Upper lobe of right lung (tissue), 1 donor: ENCODE results near the gene ADCY6. TPM values are rescaled to one million over a fixed set of nuclear protein-coding genes. Genes with fewer than 3 reads are reported as not detected.

Source experiments
- ATAC-seq: fragments of 200-7000 bp; cut with Tn5 transposase; one replicate; pipeline ENCODE4 v1.9.1; 2020; ENCODE audit warnings: mild to moderate bottlenecking, moderate library complexity
- DNase-seq: peaks from one replicate; pipeline ENCODE4 v3.0.0-alpha.2; 2020
- H3K27ac ChIP-seq: fragments of 200-600 bp; one replicate; pipeline ENCODE4 v1.8.0; 2022
- H3K27me3 ChIP-seq: fragments of 200-600 bp; one replicate; pipeline ENCODE4 v1.8.0; 2022; ENCODE audit warnings: mild to moderate bottlenecking
- H3K36me3 ChIP-seq: fragments of 200-600 bp; one replicate; pipeline ENCODE4 v1.8.0; 2022
- H3K4me1 ChIP-seq: fragments of 200-600 bp; one replicate; pipeline ENCODE4 v1.8.0; 2022
- H3K4me3 ChIP-seq: fragments of 200-600 bp; one replicate; pipeline ENCODE4 v1.8.0; 2022; ENCODE audit warnings: mild to moderate bottlenecking
- H3K9me3 ChIP-seq: fragments of 200-600 bp; one replicate; pipeline ENCODE4 v1.8.0; 2022
- CTCF ChIP-seq: fragments of 200-600 bp; IDR thresholded peaks from one replicate; pipeline ENCODE4 v1.8.0; 2022; ENCODE audit warnings: antibody characterized with exemption
- intact Hi-C: fragments of 100-400 bp; cut with DNase I; formaldehyde crosslinking; loops from one replicate; pipeline ENCODE4 v1.11.0; 2022
- total RNA-seq: library from RNA; stranded (reverse); fragmentation: NEBNext Ultra II Directional; extraction: Animal tissue kit (Norgen Biotek cat#: 25700); gene quantifications from one replicate; pipeline ENCODE4 v1.2.1, GENCODE V29; 2021
- donor health status: DM: no; HTN: yes; CAD: no; lungs with severe emphysema.

The ADCY6 gene
- total RNA-seq, 1 donor from 2014 or later = 42.9 TPM

DNA sequence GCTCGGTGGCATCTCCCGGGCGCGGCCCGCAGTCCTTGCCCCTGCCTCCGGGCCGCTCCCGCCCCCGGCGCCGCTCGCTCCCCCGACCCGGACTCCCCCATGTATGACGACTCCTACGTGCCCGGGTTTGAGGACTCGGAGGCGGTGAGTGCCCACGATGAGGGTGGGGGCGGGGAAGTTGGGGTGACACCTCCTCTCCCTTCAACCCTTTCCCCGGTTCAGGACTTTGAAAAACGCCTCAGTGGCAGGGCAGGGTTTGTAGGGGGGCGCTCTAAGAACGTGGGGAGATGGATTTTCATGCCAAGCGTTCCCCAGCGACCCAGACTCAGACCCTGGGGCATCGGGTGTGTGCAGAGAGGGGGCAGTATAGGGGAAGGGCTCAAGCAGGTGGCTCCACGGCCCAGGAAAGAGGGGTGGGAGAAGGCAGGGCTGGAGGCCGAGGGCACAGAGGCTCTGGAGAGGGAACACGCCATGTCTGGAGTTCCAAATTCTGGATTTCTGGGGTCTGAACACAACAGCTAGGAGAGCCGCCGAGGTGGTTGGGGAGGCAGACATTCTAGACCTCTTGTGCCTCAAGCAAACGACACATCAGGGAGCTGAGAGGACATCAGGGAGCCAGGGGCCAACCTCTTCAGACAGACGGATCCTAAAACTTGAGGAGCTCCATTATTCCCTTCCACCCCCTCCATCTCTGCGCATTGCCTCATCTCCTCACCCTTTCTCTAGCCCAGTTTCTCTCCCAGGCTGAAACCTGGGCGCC lies 30.1 kb upstream of the ADCY6 start:
- H3K4me1 ChIP-seq = peaks cover 18% of the 10 kb centered on the region
- intact Hi-C loops = no loop called here
- no peak for ATAC-seq
- no peaks in the 10 kb centered on the region for H3K9me3 ChIP-seq
- DNase-seq = peak; percentile 72
- H3K27ac ChIP-seq = no peak overlapping the region
- no peaks in the 10 kb centered on the region for H3K27me3 ChIP-seq
- H3K36me3 ChIP-seq = no peaks in the 10 kb centered on the region
- peak overlapping the region; percentile 70 for H3K4me3 ChIP-seq
- TF ChIP-seq CTCF = peak; percentile 19

DNA sequence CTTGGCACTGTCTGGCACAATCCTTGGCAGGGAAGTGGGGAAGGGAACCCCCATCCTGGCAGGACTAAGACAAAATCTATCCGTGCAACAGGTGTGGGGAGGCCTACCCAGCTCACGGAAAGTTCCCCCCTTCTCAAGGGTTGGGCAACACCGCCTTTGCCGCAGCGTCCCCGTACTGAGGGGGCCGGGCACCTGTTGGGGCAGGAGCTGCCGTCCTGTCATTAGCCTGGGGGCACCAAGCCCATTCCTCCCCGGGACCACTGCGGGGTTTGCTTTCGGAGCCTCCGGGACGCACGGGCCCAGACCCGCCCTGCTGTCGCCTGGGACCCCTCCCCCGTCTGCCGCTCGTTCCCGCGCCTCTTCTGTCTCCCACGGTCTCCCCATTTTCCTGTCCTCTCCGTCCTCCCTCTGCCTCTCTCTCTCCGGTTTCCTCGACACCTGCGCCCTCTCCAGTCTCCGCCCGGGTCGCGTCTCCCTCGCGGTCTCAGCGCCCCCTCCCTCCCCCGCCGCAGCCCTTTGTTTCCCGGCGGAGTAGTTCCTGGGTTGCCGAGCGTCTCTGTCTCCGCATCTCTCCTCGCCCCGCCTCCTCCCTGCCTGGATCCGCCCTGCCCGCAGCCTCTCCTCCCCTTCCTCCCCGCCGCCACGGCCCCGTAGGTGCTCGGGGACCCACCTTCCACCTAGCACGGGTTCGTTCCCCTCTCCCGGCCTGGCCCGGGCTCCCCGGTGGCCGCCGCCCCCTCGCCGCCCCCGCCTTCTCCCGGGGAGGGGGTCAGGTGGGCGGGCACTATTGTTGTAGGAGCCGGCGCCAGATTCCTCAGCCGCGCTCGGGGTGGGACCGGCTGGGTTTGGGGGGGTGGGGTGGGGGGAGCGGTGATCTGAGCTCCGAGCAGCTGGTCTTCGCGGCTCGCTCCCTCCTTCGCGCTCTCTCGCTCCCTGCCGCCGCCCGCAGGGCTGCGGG lies 29.3 kb upstream of the ADCY6 start, which contains the start of gene CACNB3:
Gene CACNB3, plus strand, starts transcription at position 624 of the 958 bp plus-strand sequence. CDS start 434 bp downstream, outside the sequence.
- no peak within 1 kb of the TSS for H3K27ac ChIP-seq

GRCh38 chr12:48816143-48816854 lies 27.4 kb upstream of the ADCY6 start:
- no peaks in the 10 kb centered on the region for H3K9me3 ChIP-seq
- H3K27ac ChIP-seq = peak overlapping the region; percentile 87
- peak overlapping the region; percentile 94 for H3K4me3 ChIP-seq
- H3K27me3 ChIP-seq = no peaks in the 10 kb centered on the region
- ATAC-seq = no peak
- no peak for DNase-seq
- H3K4me1 ChIP-seq = peaks cover 25% of the 10 kb centered on the region
- H3K36me3 ChIP-seq = no peaks in the 10 kb centered on the region
- no peak for TF ChIP-seq CTCF
- intact Hi-C loops = no loop called here

More for the DNA sequence above, 29.3 kb upstream of the ADCY6 start, which contains the start of gene CACNB3:
- DNase-seq (peak; percentile 85), ATAC-seq (peak; percentile 37)
- intact Hi-C loops = no loop called here
- Histone ChIP-seq H3K4me3 (peak within 1 kb of the TSS; percentile 70), H3K9me3 (no peaks in the 10 kb centered on the region), H3K4me1 (peaks cover 25% of the 10 kb centered on the region), H3K36me3 (no peaks in the 10 kb centered on the region), H3K27me3 (no peaks in the 10 kb centered on the region)
- TF ChIP-seq CTCF = no peak

DNA sequence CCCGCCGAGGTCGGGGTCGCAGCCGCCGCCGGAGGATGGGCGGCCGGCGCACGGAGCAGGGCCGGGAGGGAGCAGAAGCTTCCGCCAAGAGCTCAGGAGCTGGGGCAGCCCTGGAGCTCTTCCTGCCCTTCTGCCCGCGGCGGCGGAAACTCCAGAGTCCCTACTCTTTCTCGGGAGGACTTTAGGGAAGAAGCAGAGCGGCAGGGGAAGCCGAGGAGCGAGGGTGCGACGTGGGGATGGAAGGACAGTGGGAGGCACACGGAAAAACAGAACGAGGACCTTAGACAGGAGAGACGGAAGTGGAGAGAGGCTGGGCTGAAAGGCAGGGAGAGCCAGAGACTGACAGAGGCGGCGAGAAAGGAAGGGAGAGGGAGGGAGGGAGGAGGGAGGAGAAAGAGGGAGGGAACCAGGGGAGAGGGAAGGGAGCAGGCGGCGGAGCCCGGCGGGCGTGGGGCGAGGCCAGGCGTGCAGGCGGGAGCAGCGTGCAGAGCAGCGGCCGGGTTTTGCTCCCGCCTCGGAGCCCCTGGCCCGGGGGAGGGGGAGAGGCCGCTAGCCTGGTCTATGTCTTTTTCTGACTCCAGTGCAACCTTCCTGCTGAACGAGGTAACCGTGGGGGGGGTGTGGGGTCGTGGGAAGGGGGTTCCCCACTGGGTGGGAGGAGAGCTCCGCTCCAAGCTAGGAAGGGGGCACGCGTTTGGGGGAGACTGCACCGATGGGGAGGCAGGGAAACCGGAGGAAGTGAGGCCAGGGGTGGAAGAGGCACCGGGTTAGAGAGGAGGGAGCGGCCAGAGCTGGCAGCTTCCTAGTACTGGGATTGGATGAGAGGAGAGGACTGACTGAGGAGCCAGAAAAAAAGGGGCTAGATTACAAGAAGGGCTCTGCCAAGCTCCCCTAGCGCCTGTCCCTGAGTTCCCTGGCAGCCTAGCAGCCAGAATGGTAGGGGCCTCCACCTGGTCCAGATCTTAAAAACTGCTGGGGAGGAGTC lies 26.5 kb upstream of the ADCY6 start:
- Histone ChIP-seq H3K9me3 (no peaks in the 10 kb centered on the region), H3K36me3 (no peaks in the 10 kb centered on the region), H3K4me1 (peaks cover 30% of the 10 kb centered on the region), H3K27ac (peak overlapping the region; percentile 87), H3K4me3 (peak overlapping the region; percentile 94), H3K27me3 (no peaks in the 10 kb centered on the region)
- no peak for TF ChIP-seq CTCF
- ATAC-seq (peak; percentile 81), DNase-seq (peak; percentile 87)
- intact Hi-C loops = no loop called here
